WTC11 (cell line): Measurements from ENCODE around the gene RAPGEF2. TPM values are rescaled to one million over a fixed set of nuclear protein-coding genes. Genes with fewer than 3 reads are reported as not detected.

ENCODE experiments used
- ATAC-seq: fragments of 200-7000 bp; cut with Tn5 transposase; 2 replicates; pipeline ENCODE4 v1.10.0; 2021; ENCODE audit warnings: mild to moderate bottlenecking, moderate library complexity
- CTCF ChIA-PET: fragments of 300-600 bp; sonication (Branson Sonifier 250); formaldehyde crosslinking; loops from one replicate; lab custom pipeline; 2021; ENCODE audit warnings: antibody characterized with exemption; lab: Charles Lee
- POLR2A ChIA-PET: fragments of 350-600 bp; sonication (Branson Sonifier 250); formaldehyde crosslinking; loops from one replicate; lab custom pipeline; 2021; ENCODE audit warnings: antibody characterized with exemption; lab: Charles Lee
- DNase-seq: peaks from one replicate; pipeline ENCODE4 v3.0.0; 2021; ENCODE audit warnings: low spot score
- H3K27ac Mint-ChIP-seq: 2 replicates; pipeline ENCODE4 v1.8.0; 2021; ENCODE audit warnings: mixed read lengths
- H3K27me3 Mint-ChIP-seq: 2 replicates; pipeline ENCODE4 v1.8.0; 2021; ENCODE audit warnings: low read depth, mild to moderate bottlenecking, moderate library complexity, mixed read lengths
- H3K36me3 Mint-ChIP-seq: 2 replicates; pipeline ENCODE4 v1.8.0; 2021; ENCODE audit warnings: mixed read lengths
- H3K4me1 Mint-ChIP-seq: 2 replicates; pipeline ENCODE4 v1.8.0; 2022; ENCODE audit warnings: mixed read lengths
- H3K4me3 Mint-ChIP-seq: 2 replicates; pipeline ENCODE4 v1.8.0; 2021; ENCODE audit warnings: mild to moderate bottlenecking, moderate library complexity, mixed read lengths
- H3K9me3 Mint-ChIP-seq: 2 replicates; pipeline ENCODE4 v1.8.0; 2021; ENCODE audit warnings: mixed read lengths
- ELF4 ChIP-seq: sonication (generic); formaldehyde crosslinking; IDR thresholded peaks from 2 replicates; pipeline ENCODE4 v1.8.1; 2022; ENCODE audit warnings: low read depth, mild to moderate bottlenecking, moderate library complexity, missing genetic modification reagents
- FOXK1 ChIP-seq: sonication (generic); formaldehyde crosslinking; IDR thresholded peaks from 2 replicates; pipeline ENCODE4 v1.8.0; 2022; ENCODE audit warnings: mild to moderate bottlenecking, moderate library complexity, missing genetic modification reagents
- GABPB1 ChIP-seq: sonication (generic); formaldehyde crosslinking; IDR thresholded peaks from 2 replicates; pipeline ENCODE4 v1.8.1; 2023; ENCODE audit warnings: mild to moderate bottlenecking, missing genetic modification reagents
- GTF2I ChIP-seq: fragments of 250-450 bp; sonication (Bioruptor Pico); conservative IDR thresholded peaks from 2 replicates; pipeline ENCODE4 v1.4.0; 2021; ENCODE audit warnings: mild to moderate bottlenecking
- JUN ChIP-seq: sonication (generic); formaldehyde crosslinking; IDR thresholded peaks from 2 replicates; pipeline ENCODE4 v1.8.0; 2023; ENCODE audit warnings: mild to moderate bottlenecking, missing genetic modification reagents
- KAT7 ChIP-seq: sonication (generic); formaldehyde crosslinking; IDR thresholded peaks from 2 replicates; pipeline ENCODE4 v1.8.1; 2023; ENCODE audit warnings: missing genetic modification reagents, mild to moderate bottlenecking, borderline replicate concordance
- MXD4 ChIP-seq: fragments of 250-450 bp; sonication (Bioruptor Pico); IDR thresholded peaks from 2 replicates; pipeline ENCODE4 v1.8.0; 2021; ENCODE audit warnings: mild to moderate bottlenecking, moderate library complexity, borderline replicate concordance
- NFATC4 ChIP-seq: fragments of 250-450 bp; sonication (Bioruptor Pico); IDR thresholded peaks from 2 replicates; pipeline ENCODE4 v1.9.0; 2021; ENCODE audit warnings: mild to moderate bottlenecking
- NFE2L1 ChIP-seq: sonication (generic); formaldehyde crosslinking; IDR thresholded peaks from 2 replicates; pipeline ENCODE4 v1.8.1; 2023; ENCODE audit warnings: missing genetic modification reagents
- OVOL2 ChIP-seq: fragments of 250-450 bp; sonication (Bioruptor Pico); IDR thresholded peaks from 2 replicates; pipeline ENCODE4 v1.9.0; 2021; ENCODE audit warnings: mild to moderate bottlenecking, borderline replicate concordance
- ZBTB21 ChIP-seq: sonication (generic); formaldehyde crosslinking; IDR thresholded peaks from 2 replicates; pipeline ENCODE4 v1.8.1; 2023; ENCODE audit warnings: mild to moderate bottlenecking, missing genetic modification reagents, borderline replicate concordance
- ZNF121 ChIP-seq: sonication (generic); formaldehyde crosslinking; IDR thresholded peaks from 2 replicates; pipeline ENCODE4 v1.8.0; 2023; ENCODE audit warnings: missing genetic modification reagents
- ZNF317 ChIP-seq: sonication (generic); formaldehyde crosslinking; IDR thresholded peaks from 2 replicates; pipeline ENCODE4 v1.8.1; 2023; ENCODE audit warnings: low read depth, mild to moderate bottlenecking, moderate library complexity, missing genetic modification reagents, borderline replicate concordance
- total RNA-seq: library from RNA; stranded (reverse); gene quantifications from 3 replicates; pipeline ENCODE4 v1.2.3, GENCODE V29; 2021
- TF ChIP-seq, protein P1 (sequence below): fragments of 250-450 bp; sonication (Bioruptor Pico); IDR thresholded peaks from 2 replicates; pipeline ENCODE4 v1.8.0; 2021; ENCODE audit warnings: mild to moderate bottlenecking
- TF ChIP-seq, protein P2 (sequence below): sonication (generic); formaldehyde crosslinking; IDR thresholded peaks from 2 replicates; pipeline ENCODE4 v1.8.1; 2022; ENCODE audit warnings: mild to moderate bottlenecking, missing genetic modification reagents, moderate library complexity, borderline replicate concordance
- TF ChIP-seq, protein P3 (sequence below): fragments of 250-450 bp; sonication (Bioruptor Pico); conservative IDR thresholded peaks from 2 replicates; pipeline ENCODE4 v1.9.0; 2021; ENCODE audit warnings: mild to moderate bottlenecking
- TF ChIP-seq, protein P4 (sequence below): fragments of 250-450 bp; sonication (Bioruptor Pico); IDR thresholded peaks from 2 replicates; pipeline ENCODE4 v1.9.0; 2021; ENCODE audit warnings: mild to moderate bottlenecking, borderline replicate concordance
- TF ChIP-seq, protein P5 (sequence below): sonication (generic); formaldehyde crosslinking; IDR thresholded peaks from 2 replicates; pipeline ENCODE4 v1.8.0; 2022; ENCODE audit warnings: mild to moderate bottlenecking, missing genetic modification reagents

RAPGEF2 gene
- total RNA-seq, 1 experiment from 2014 or later = 40.6 TPM

DNA sequence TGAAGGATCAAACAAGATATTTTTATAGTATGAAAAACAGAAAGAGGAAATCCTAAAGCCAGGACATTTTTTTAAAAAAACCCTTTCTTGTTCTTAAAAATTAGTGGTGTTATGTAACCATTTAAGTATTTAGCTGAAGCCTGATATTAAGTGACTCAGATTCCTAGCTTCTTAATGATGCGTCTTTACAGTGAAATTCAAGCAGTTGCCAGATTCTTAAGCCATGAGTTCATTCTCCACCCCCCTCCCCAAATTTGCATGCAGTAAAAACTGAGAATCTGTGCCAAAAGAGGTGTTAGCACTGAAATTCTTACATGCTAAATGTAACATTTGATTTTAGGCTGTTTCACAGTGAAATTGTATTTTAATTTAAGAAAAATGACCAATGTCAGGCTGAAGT lies 180.8 kb downstream of the RAPGEF2 start (continued):
- TF ChIP-seq ELF4 (no peak), JUN (CRISPR knock-in tag) (no peak), NFE2L1 (CRISPR knock-in tag) (no peak), KAT7 (no peak), MXD4 (no peak), GTF2I (no peak)

DNA sequence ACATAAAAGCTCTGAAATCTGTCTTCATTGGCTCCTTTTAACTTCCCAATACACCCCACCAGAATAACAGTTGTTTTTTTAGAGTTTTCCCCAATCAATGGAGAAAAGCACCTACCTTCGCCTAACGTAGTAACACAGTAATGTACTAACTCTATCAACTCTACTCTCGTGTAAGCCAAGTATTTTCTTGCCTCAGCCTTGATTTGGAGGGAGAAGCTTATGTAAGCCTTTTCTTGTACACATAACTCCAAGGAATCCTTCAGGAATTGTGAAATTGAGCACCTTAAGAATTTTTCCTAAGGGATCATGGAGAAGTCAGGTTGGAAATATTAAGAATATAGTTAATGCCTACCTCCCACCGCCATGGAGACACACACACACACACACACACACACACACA lies 181.2 kb downstream of the RAPGEF2 start:
- Mint-ChIP-seq H3K36me3 (no peaks in the 10 kb centered on the region; the same call in 1 of the 2 replicates), H3K27me3 (no peaks in the 10 kb centered on the region), H3K27ac (no peak overlapping the region; the same call in 1 of the 2 replicates), H3K9me3 (no peaks in the 10 kb centered on the region), H3K4me3 (no peak overlapping the region; the same call in 1 of the 2 replicates), H3K4me1 (peaks cover 36% of the 10 kb centered on the region)
- DNase-seq (no peak), ATAC-seq (no peak; the same call in 1 of the 2 replicates)
- ChIA-PET CTCF (interaction anchor here (0.6 kb wide), 1 partner anchor 46 kb away, joined by 4 read pairs; no protein-coding TSS in a partner anchor), POLR2A (interaction anchor here (1.3 kb wide), 1 partner anchor 8 kb away, joined by 3 read pairs; no protein-coding TSS in a partner anchor)
- TF ChIP-seq FOXK1 = no peak
- TF ChIP-seq, protein P1, sequence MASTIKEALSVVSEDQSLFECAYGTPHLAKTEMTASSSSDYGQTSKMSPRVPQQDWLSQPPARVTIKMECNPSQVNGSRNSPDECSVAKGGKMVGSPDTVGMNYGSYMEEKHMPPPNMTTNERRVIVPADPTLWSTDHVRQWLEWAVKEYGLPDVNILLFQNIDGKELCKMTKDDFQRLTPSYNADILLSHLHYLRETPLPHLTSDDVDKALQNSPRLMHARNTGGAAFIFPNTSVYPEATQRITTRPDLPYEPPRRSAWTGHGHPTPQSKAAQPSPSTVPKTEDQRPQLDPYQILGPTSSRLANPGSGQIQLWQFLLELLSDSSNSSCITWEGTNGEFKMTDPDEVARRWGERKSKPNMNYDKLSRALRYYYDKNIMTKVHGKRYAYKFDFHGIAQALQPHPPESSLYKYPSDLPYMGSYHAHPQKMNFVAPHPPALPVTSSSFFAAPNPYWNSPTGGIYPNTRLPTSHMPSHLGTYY (CRISPR knock-in tag) = no peak

DNA sequence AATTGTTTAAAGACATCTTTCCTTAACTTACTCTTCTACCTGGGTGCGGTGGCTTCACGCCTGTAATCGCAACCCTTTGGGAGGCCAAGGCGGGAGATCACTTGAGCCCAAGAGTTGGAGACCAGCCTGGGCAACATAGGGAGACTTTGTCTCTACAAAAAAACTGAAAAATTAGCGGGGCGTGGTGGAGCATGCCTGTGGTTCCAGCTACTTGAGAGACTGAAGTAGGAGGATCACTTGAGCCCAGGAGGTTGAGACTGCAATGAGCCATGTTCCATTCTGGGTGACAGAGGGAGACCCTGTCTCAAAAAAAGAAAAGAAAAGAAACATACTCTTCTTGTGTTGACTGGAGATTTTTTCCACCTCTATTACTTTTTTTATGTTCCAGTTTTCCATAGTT lies 181.9 kb downstream of the RAPGEF2 start:
- Mint-ChIP-seq H3K4me1 (peaks cover 36% of the 10 kb centered on the region), H3K9me3 (no peaks in the 10 kb centered on the region), H3K36me3 (no peaks in the 10 kb centered on the region; the same call in 1 of the 2 replicates), H3K4me3 (no peak overlapping the region), H3K27me3 (no peaks in the 10 kb centered on the region), H3K27ac (peak overlapping the region; percentile 44; the same call in 1 of the 2 replicates)
- TF ChIP-seq OVOL2 = no peak
- TF ChIP-seq GABPB1 (CRISPR knock-in tag) = no peak
- TF ChIP-seq, protein P2, sequence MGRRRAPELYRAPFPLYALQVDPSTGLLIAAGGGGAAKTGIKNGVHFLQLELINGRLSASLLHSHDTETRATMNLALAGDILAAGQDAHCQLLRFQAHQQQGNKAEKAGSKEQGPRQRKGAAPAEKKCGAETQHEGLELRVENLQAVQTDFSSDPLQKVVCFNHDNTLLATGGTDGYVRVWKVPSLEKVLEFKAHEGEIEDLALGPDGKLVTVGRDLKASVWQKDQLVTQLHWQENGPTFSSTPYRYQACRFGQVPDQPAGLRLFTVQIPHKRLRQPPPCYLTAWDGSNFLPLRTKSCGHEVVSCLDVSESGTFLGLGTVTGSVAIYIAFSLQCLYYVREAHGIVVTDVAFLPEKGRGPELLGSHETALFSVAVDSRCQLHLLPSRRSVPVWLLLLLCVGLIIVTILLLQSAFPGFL (CRISPR knock-in tag) = no peak
- TF ChIP-seq GTF2I = no peak
- TF ChIP-seq, protein P3, sequence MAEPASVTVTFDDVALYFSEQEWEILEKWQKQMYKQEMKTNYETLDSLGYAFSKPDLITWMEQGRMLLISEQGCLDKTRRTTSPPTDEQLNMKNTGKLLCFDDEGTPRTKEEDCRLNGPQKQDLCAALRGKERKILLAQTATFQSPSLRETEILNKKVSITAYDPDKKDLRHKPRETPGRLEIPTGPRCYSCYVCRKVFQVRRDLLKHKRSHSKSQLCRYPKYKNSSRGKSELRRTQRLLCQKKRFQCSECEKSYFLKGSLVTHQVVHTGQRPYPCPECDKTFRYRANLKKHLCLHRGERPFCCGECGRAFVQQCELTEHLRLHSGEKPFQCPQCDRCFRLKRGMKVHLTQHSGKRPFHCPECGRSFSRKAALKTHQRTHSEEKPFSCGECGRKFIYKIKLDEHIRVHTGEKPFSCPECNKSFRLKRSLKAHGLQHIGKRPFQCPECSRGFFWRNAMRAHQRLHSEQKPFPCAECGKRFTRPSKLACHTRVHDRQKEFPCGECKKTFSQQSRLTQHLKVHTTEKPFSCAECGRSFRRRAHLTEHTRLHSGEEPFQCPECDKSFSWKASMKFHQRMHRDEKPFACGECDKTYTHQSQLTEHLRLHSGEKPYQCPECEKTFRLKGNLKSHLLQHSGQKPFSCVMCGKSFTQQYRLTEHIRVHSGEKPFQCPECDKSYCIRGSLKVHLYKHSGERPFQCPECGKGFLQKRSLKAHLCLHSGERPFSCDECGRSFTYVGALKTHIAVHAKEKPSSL (CRISPR knock-in tag) = no peak
- TF ChIP-seq ZNF317 (CRISPR knock-in tag) = no peak
- TF ChIP-seq NFATC4 (CRISPR knock-in tag) = no peak
- TF ChIP-seq, protein P1 (CRISPR knock-in tag) = no peak
- no peak for TF ChIP-seq ZBTB21 (CRISPR knock-in tag)
- TF ChIP-seq, protein P4, sequence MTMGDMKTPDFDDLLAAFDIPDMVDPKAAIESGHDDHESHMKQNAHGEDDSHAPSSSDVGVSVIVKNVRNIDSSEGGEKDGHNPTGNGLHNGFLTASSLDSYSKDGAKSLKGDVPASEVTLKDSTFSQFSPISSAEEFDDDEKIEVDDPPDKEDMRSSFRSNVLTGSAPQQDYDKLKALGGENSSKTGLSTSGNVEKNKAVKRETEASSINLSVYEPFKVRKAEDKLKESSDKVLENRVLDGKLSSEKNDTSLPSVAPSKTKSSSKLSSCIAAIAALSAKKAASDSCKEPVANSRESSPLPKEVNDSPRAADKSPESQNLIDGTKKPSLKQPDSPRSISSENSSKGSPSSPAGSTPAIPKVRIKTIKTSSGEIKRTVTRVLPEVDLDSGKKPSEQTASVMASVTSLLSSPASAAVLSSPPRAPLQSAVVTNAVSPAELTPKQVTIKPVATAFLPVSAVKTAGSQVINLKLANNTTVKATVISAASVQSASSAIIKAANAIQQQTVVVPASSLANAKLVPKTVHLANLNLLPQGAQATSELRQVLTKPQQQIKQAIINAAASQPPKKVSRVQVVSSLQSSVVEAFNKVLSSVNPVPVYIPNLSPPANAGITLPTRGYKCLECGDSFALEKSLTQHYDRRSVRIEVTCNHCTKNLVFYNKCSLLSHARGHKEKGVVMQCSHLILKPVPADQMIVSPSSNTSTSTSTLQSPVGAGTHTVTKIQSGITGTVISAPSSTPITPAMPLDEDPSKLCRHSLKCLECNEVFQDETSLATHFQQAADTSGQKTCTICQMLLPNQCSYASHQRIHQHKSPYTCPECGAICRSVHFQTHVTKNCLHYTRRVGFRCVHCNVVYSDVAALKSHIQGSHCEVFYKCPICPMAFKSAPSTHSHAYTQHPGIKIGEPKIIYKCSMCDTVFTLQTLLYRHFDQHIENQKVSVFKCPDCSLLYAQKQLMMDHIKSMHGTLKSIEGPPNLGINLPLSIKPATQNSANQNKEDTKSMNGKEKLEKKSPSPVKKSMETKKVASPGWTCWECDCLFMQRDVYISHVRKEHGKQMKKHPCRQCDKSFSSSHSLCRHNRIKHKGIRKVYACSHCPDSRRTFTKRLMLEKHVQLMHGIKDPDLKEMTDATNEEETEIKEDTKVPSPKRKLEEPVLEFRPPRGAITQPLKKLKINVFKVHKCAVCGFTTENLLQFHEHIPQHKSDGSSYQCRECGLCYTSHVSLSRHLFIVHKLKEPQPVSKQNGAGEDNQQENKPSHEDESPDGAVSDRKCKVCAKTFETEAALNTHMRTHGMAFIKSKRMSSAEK (CRISPR knock-in tag) = no peak
- TF ChIP-seq ZNF121 (CRISPR knock-in tag) = no peak
- no peak for TF ChIP-seq KAT7
- TF ChIP-seq, protein P5, sequence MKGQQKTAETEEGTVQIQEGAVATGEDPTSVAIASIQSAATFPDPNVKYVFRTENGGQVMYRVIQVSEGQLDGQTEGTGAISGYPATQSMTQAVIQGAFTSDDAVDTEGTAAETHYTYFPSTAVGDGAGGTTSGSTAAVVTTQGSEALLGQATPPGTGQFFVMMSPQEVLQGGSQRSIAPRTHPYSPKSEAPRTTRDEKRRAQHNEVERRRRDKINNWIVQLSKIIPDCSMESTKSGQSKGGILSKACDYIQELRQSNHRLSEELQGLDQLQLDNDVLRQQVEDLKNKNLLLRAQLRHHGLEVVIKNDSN (CRISPR knock-in tag) = no peak
- POLR2A ChIA-PET = no interaction called here
- DNase-seq (no peak), ATAC-seq (no peak)
- CTCF ChIA-PET = no interaction called here
